H4 (cell line): Measurements from ENCODE around the gene GRAMD1B. TPM values are rescaled to one million over a fixed set of nuclear protein-coding genes. Genes with fewer than 3 reads are reported as not detected.

Experiments used
- DNase-seq: peaks from one replicate; pipeline ENCODE4 v3.0.0-alpha.2; 2015; ENCODE audit warnings: low spot score
- total RNA-seq: library from RNA; depleted of rRNA; stranded (reverse); fragments of >200 nt; shearing (Covaris generic); gene quantifications from 2 replicates; pipeline ENCODE4 v1.2.3, GENCODE V29; 2014

Gene GRAMD1B
- total RNA-seq, 1 experiment from 2014 or later: 11.0 TPM

DNA sequence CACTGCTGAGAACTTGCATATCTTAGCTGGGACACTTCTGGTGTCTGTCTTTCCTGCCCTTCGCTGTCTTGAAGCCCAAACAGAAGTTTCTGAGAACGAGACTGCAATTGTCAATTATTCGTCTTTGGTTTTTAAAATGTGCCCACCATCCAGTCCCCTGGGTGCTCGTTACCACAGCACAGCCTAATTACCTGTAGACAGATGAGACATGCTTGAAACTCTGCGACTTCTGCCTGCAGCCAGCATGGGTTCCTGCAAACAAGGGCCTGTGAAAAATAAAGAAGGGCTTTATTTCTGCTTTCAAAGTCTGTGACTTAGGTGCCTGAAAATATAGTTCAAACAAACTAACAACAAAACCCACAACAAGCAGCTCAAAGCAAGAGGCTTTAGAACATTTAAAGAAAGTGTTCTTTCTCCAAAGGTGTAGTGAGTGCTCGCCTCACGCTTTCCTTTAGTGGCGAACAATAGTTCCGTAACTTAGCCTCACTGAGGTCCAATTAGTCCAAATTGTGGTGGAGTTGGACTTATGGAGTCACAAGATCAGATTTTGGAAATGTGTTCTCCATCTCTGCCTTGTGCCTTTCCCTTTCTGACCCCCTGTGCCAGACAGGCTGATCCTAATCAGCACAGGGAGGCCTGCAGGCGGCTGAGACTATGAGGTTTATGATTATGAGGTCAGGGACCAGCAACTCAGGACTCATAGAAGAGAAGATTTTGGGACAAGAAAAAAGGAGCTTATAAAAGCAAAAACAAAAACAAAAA lies 20.4 kb upstream of the GRAMD1B start:
- no peak for DNase-seq

- no peak for DNase-seq
These were observed 19.9 kb upstream of the GRAMD1B start for GRCh38 chr11:123410218-123410549.

DNA sequence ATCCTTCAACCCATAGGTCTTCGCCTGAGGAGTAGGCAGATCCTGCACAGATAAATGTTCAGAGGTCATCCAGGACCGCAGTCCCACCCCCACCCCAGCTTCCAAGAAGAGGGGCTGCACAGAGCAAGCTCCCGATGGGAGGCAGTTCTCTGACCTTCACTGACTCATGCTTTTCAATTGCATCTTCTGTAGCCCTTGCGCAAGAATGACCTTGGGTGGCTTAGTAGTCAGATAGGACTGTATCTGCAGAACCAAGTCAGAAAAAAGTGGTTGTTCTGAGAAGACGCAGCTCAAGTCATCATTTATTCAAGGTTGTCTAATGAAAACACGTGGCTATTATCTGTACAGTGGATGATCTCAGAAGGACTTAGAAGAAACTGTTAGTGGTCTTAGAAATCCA lies 16.4 kb upstream of the GRAMD1B start:
- no peak for DNase-seq

GRCh38 chr11:123416566-123416965 lies 13.5 kb upstream of the GRAMD1B start:
- no peak for DNase-seq

DNA sequence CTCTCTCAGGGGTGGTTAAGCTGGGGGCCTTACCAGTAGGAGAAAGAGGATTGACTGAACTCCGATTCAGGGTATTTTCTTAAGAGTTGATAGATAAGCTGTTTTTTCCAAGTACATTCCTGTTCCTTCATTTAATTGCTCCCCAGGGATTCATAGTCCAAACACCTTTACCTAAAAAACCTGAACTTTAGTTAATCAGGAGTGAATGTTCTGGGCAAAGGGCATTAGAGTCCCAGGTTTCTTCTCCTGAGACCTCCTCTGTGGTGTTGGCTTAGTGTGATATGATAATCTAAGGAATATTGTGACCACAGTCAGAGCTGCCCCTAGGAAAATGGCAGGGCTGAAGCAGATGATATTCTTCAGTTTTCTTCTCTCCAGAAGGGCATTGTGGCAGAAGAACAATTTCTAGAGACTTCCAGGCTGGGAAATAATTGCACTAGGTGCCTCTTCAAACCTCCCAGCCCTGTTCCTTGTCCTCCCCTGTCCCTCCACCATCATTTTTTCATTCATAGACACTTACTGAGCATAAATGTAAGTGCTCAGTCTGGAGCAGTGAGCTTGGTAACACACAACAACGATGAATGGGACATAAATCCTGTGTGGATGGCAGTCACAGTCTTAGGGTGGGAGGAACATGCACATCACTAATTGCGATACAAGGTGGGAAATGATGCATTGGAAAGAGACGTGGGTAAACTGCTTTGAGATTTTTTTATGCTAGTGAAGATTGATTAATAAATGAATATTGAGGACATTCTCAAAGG lies 11.5 kb upstream of the GRAMD1B start:
- DNase-seq: no peak

DNA sequence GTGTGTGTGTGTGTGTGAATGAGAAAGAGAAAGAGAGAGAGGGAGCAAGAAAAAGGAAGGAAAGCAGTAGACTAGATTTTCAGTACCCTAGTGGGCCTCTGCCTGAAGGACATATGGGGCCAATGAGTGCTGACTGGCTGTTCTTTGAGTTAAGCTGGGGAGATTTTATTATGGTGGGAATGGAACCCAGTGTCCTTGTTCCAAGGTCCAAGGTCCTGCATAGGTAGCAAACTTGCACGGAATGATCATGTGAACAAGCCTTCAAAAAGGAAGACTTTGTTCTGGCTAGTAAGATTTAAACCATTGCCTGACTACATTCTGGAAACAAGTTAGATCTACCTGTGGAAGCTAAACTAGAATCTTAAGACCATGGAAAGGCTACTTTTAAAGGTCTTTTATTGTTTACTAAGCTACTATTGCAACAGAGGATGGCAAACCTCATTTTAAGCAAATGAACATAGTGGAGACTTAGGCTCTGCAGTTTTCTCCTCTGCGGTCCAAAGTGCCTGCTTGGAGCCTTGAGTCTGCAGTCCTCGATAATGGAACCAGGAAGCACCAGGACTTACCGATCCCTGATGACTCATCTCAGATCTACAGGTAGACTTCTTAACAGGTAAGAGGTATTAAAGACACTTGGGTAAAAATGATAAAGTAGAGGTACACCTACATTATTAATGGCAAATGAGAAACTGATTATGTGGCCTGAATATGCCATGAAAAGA lies 10.2 kb upstream of the GRAMD1B start:
- DNase-seq: no peak

GRCh38 chr11:123421589-123421988 lies 8.5 kb upstream of the GRAMD1B start:
- DNase-seq: no peak

DNA sequence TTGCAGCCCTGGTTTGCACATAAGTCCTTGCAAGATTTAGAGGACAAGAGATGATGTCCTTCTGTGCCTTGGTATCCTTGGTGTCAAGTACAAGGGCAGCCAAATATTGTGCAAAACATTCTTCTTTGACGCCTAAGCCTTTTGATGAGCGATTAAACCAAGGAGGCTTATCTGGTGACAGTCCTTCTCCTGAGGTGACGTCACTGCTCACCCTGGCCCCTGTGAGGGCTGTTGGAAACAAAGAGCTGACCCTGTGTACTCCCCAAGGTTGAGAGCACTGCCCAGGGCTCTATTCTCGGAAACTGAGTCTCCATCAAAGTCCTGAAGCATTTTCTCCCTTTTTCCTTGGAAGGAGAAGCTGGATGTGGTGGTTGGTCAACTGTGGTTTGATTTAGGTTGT lies 4.7 kb upstream of the GRAMD1B start:
- no peak for DNase-seq

DNA sequence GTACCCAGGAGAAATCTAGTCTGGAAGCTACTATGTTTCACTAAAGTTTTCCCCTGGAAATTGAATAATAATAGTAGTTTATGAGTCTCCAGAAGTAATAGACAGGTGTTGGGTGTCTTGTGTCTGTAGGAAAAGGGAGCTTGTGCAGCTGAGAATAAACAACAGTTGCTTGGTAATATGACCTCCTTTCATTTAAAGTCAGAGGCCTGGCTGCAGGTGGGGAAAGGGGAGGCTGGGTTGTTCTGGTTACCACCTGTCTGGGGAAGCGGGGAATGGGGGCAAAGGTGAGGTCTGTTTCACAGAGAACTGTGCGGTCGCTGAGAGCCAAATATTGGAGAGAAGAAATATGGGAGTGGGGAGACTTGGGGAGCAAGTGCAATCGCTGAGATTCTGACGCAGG lies 3.3 kb upstream of the GRAMD1B start:
- no peak for DNase-seq

GRCh38 chr11:123427405-123427804 lies 2.7 kb upstream of the GRAMD1B start:
- DNase-seq: no peak

DNA sequence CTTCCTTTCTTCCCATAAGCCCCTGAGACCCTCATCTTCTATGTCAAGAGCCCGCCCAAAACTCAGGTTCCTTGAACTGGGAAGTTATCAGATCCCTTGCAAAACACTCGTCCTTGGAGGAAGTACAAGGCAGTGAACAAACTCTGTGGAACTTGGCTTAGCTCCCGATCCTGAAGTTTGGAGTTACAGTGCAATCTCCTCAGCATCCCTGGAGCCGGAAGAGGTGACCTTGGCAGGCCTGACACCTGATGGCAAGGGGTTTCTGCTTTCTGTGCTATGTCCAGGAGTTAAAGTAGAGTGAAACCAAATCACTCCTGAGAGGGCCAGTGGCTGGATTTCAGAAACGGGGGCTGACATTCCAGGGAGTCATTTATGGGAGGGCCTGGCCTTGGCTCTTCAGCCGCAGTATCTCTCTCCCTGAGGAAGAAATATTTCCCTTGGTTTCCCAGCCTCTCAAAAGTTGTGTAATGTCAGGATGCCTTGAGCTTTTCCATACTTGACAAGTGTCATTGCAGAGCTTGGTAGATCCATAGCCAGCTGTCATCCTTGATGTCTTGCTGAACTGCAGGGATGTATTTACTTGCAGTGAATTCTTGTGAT lies 1.9 kb upstream of the GRAMD1B start:
- no peak for DNase-seq

GRCh38 chr11:123429336-123429735 lies 733 bp upstream of the GRAMD1B start:
- DNase-seq: no peak

DNA sequence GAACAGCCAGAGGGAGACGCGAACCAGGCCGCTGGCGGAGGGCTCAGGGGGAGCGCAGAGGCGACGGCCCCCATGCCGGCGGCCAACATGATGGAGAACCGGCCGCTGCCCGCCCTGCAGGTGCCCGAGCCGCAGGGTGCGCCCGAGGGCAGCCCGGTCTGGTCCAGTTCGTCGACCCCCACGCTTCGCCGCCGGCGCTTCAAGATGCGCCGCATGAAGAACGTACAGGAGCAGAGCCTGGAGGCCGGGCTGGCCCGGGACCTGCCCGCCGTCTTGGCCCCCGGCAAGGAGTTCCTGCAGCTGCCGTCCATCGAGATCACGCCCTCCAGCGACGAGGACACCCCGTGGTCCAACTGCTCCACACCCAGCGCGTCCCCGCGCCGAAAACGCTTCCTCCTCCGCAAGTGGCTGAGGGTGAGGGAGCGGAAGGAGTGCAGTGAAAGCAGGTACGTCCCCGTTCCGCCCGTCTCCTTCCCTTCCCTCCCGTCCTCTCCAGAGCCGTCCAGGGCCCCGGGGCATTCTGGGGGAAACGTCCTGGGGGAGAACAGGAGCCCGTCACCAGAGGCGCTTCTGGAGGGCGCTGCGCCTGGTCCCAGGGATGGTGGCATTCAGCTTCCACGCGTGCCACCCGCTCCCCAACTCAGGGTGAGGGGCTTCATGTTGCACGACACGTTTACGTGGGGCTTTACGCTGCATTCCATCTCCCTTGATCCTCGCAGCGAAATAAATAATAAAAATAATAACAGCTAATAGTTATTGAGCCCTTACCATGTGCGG lies 840 bp downstream of the GRAMD1B start:
- DNase-seq: no peak

- no peak for DNase-seq
These were observed 1.6 kb downstream of the GRAMD1B start for GRCh38 chr11:123431619-123432018.

DNA sequence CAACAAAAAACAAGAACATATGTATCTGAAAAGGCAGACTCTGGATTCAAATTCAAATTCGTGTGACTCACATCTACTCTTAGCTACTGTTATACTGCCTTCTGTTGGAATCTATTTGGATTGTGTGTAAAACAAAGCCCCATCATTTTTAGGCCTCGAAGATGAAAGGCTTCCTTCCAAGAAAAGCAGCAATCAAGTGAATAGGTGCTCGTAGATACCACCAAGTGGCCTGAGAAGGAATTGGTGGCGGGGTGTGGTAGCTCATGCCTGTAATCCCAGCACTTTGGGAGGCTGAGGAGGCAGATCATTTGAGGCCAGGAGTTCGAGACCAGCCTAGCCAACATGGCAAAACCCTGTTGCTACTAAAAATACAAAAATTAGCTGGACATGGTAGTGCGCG lies 4.2 kb downstream of the GRAMD1B start:
- peak; percentile 50 for DNase-seq

DNA sequence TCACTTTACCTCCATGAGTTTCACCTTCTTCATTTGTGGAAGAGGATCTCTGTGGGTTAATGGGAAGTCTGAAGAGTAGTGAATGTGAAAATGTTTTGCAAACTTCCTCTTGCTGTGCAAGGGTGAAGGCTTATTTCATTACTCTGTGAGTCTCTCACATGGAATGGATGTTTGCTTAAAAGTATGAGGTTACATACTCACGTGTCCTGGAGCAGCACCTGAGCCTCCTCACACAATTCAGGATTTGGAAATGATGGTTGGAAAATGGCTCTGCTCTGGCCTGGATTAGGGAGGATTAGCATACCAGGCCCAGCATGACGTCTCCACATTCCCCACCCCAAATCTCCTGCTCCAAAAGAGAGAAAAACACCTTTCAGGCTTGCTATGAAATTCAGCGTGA lies 4.8 kb downstream of the GRAMD1B start:
- DNase-seq: no peak

DNA sequence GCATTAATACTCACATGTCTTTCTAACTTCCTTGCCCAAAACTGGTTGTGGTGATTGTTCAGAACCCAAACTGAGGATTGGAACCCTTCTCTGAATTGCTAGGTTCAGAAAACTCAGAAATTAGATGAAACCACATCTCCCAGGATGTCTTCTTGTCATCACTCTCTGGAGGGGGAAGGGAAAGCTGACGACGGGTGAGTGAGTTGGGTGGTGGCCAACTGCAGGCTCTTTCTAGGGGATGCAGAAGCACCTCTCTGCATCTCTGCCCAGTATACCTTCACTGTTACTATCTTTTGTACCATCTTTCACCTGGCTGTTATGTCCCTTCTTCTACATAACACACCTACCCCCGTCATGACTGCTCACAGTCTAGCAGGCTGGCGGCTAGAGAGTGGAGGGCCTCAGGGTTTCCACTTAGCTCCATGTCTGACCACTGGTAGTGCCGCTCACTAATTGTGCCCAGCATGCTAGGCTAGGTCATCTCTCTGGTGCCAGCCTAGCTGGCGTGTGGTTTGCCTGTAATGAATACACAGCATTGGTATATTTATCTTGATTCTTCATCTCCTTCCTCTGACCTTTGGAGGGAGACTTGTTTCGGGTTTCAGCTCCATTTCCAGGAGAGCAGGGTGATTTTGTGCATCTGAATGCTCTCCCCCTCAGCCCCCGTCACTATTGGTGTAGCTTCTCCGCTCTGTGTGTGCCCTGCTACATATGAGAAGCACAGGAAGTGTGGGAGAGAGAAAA lies 7.3 kb downstream of the GRAMD1B start:
- no peak for DNase-seq

GRCh38 chr11:123438131-123438627 lies 8.1 kb downstream of the GRAMD1B start:
- DNase-seq: peak; percentile 25

DNA sequence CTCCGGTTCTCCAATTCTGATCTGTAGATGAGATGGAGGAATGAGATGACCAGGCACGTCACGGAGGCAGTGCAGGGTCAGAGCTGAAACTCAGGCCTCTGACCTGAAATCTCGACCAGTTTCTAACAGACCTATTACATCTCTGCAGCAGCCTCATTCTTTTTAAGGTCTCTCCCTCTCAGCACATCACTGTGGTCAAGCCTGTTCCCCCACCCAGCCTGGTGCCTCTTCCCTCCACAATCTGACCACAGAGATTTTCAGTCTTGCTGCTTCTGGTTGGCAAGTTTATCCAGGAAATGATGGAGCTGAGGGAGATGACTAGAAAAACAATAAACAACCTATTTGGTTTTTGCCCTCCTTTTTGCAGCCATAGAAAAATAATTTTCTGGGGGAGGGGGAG lies 9.5 kb downstream of the GRAMD1B start:
- DNase-seq: no peak

DNA sequence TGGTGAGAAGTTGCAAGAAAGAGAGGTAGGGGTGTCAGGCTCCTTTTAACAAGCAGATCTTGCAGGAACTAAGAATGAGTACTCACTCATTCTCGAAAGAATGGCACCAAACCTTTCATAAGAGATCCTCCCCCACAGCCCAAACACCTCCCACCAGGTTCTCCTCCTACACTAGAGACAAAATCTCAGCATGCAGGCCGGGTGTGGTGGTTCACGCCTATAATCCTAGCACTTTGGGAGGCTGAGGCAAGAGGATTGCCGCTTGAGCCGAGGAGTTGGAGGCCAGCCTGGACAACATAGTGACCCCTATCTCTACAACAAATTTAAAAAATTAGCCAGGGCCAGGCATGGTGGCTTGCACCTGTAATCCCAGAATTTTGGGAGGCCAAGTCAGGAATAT lies 11.1 kb downstream of the GRAMD1B start:
- no peak for DNase-seq
